Panc1 (cell line): ENCODE results near the gene CADM1. TPM values are rescaled to one million over a fixed set of nuclear protein-coding genes. Genes with fewer than 3 reads are reported as not detected.

Source experiments
- ATAC-seq: fragments of 200-7000 bp; cut with Tn5 transposase; 2 replicates; pipeline ENCODE4 v1.9.1; 2020; ENCODE audit warnings: mild to moderate bottlenecking, moderate library complexity
- BruUV-seq: library from RNA; stranded (reverse); fragments of 400-500 nt; replicated peaks from 2 replicates; lab custom pipeline; 2021; lab: Mats Ljungman, UMichigan
- CTCF ChIA-PET: fragments of 300-600 bp; sonication (Branson Sonifier 250); formaldehyde crosslinking; loops from one replicate; lab custom pipeline; 2022; ENCODE audit warnings: antibody characterized with exemption; lab: Charles Lee
- POLR2A ChIA-PET: fragments of 300-600 bp; sonication (Branson Sonifier 250); formaldehyde crosslinking; loops from one replicate; lab custom pipeline; 2022; ENCODE audit warnings: antibody characterized with exemption; lab: Charles Lee
- DNase-seq: peaks from one replicate; pipeline ENCODE4 v3.0.0-alpha.2; 2010; ENCODE audit warnings: low read depth, low spot score
- H3K27ac ChIP-seq: 2 replicates; pipeline ENCODE4 v1.5.1; 2011; ENCODE audit warnings: mild to moderate bottlenecking, low read length, inconsistent platforms
- H3K27me3 ChIP-seq: fragments of 200-500 bp; sonication (Bioruptor generic); 2 replicates; pipeline ENCODE4 v1.6.0; 2014; ENCODE audit warnings: low read length, inconsistent platforms; ENCODE audit not compliant: control insufficient read depth, insufficient read depth
- H3K36me3 ChIP-seq: fragments of 200-500 bp; sonication (Bioruptor generic); 2 replicates; pipeline ENCODE4 v1.5.1; 2014; ENCODE audit warnings: inconsistent platforms, mild to moderate bottlenecking, low read length, moderate library complexity; ENCODE audit not compliant: control insufficient read depth, insufficient read depth
- H3K4me1 ChIP-seq: 2 replicates; pipeline ENCODE4 v1.5.1; 2011; ENCODE audit warnings: inconsistent platforms, mild to moderate bottlenecking, low read length, moderate library complexity; ENCODE audit not compliant: control insufficient read depth, insufficient read depth
- H3K4me3 ChIP-seq, 2 experiments: 2 replicates each; pipeline ENCODE4 v1.5.1; 2011 to 2012; ENCODE audit warnings: low read depth in 2 of 2, low read length in 2 of 2, mild to moderate bottlenecking in 2 of 2, inconsistent platforms in 1 of 2, moderate library complexity in 1 of 2
- H3K9me3 ChIP-seq: fragments of 200-500 bp; sonication (Bioruptor generic); 2 replicates; pipeline ENCODE4 v1.5.1; 2014; ENCODE audit warnings: low read depth, mild to moderate bottlenecking, inconsistent platforms, low read length, moderate library complexity; ENCODE audit not compliant: control insufficient read depth, insufficient read depth
- CTCF ChIP-seq: fragments of 450-650 bp; IDR thresholded peaks from 2 replicates; pipeline ENCODE4 v1.5.1; 2017; ENCODE audit warnings: mild to moderate bottlenecking
- POLR2AphosphoS5 ChIP-seq: IDR thresholded peaks from 2 replicates; pipeline ENCODE4 v1.6.1; 2012; ENCODE audit warnings: mild to moderate bottlenecking, low read depth, low read length, moderate library complexity
- REST ChIP-seq, 2 experiments: IDR thresholded peaks; 2 replicates each; pipeline ENCODE4 v1.6.1; 2011 to 2012; ENCODE audit warnings: low read depth in 2 of 2, control low read depth in 1 of 2, low read length in 1 of 2, mild to moderate bottlenecking in 1 of 2, moderate library complexity in 1 of 2; ENCODE audit not compliant: insufficient read depth in 1 of 2
- SIN3A ChIP-seq: IDR thresholded peaks from 2 replicates; pipeline ENCODE4 v1.6.1; 2012; ENCODE audit warnings: low read depth, mild to moderate bottlenecking, low read length, moderate library complexity, borderline replicate concordance; ENCODE audit not compliant: insufficient read depth
- TCF7L2 ChIP-seq: IDR thresholded peaks from 2 replicates; pipeline ENCODE4 v1.6.1; 2011; ENCODE audit warnings: mild to moderate bottlenecking, low read depth, low read length, inconsistent platforms
- in situ Hi-C: cut with HindIII; loops from 2 replicates; pipeline ENCODE4 v1.10.0; 2016; ENCODE audit warnings: low sequenced_read_pairs, low pct_unique_long_range_greater_than_20kb
- intact Hi-C: fragments of 100-400 bp; cut with micrococcal nuclease; formaldehyde crosslinking; loops from one replicate; pipeline ENCODE4 v1.10.0; 2022; ENCODE audit not compliant: unreplicated experiment
- total RNA-seq: library from RNA; stranded (reverse); gene quantifications from one replicate; pipeline ENCODE4 v1.2.1, GENCODE V29; 2021; ENCODE audit not compliant: unreplicated experiment

Gene CADM1
- total RNA-seq, 1 experiment from 2014 or later = 3.9 TPM

GRCh38 chr11:115247361-115247760 is 256.9 kb downstream of the CADM1 start:
- POLR2A ChIA-PET = no interaction called here
- no peak overlapping the region for H3K27ac ChIP-seq
- no peaks in the 10 kb centered on the region for H3K27me3 ChIP-seq
- no peaks in the 10 kb centered on the region for H3K36me3 ChIP-seq
- no peak for ATAC-seq
- H3K4me3 ChIP-seq = no peak overlapping the region
- no peak for DNase-seq
- no peaks in the 10 kb centered on the region for H3K4me1 ChIP-seq
- in situ Hi-C loops (no loop called here), intact Hi-C loops (no loop called here)
- CTCF ChIA-PET = no interaction called here
- TF ChIP-seq SIN3A = no peak
- no peak for TF ChIP-seq REST (IDR thresholded peaks at IDR 0.05; ENCODE audit: insufficient read depth in 1 of 2, low read depth in 2 of 2, low read length in 1 of 2)
- TF ChIP-seq TCF7L2 = no peak
- TF ChIP-seq CTCF = no peak
- no peak for TF ChIP-seq POLR2AphosphoS5
- BruUV-seq = no TSS peak
- H3K9me3 ChIP-seq = no peaks in the 10 kb centered on the region

GRCh38 chr11:115244758-115245157 is 259.5 kb downstream of the CADM1 start:
- H3K4me3 ChIP-seq = no peak overlapping the region
- no peaks in the 10 kb centered on the region for H3K9me3 ChIP-seq
- POLR2A ChIA-PET = no interaction called here
- CTCF ChIA-PET = no interaction called here
- ATAC-seq = no peak
- TF ChIP-seq POLR2AphosphoS5 (no peak), SIN3A (no peak), REST (IDR thresholded peaks at IDR 0.05; ENCODE audit: insufficient read depth in 1 of 2, low read depth in 2 of 2, low read length in 1 of 2) (no peak), TCF7L2 (no peak), CTCF (no peak)
- no peak for DNase-seq
- intact Hi-C loops (no loop called here), in situ Hi-C loops (no loop called here)
- no peaks in the 10 kb centered on the region for H3K36me3 ChIP-seq
- H3K27me3 ChIP-seq = no peaks in the 10 kb centered on the region
- H3K27ac ChIP-seq = no peak overlapping the region
- H3K4me1 ChIP-seq = no peaks in the 10 kb centered on the region
- BruUV-seq = no TSS peak
